NK-92 (cell line): ENCODE measurements around the gene NTN4.
"Not testable (repeated sequence)": the region's sequence is repeated elsewhere in the genome, so short reads cannot be mapped to it uniquely, and the experiment has no call there.

Experiments
- DNase-seq: peaks from one replicate; lab custom pipeline; 2025; ENCODE audit not compliant: unreplicated experiment; lab: John Stamatoyannopoulos, UW

NTN4 gene

GRCh38 chr12:95629392-95629791 is 161.2 kb downstream of the NTN4 start:
- no peak for DNase-seq

- no peak for DNase-seq
Observed at GRCh38 chr12:95626854-95627253, 163.7 kb downstream of the NTN4 start.

- no peak for DNase-seq
Observed at GRCh38 chr12:95625012-95625411, 165.6 kb downstream of the NTN4 start.

GRCh38 chr12:95624589-95624988 is 166.0 kb downstream of the NTN4 start:
- no peak for DNase-seq

- no peak for DNase-seq
Observed at GRCh38 chr12:95623554-95624170, 166.9 kb downstream of the NTN4 start.

GRCh38 chr12:95622879-95623278 is 167.7 kb downstream of the NTN4 start:
- DNase-seq: no peak

- no peak for DNase-seq
Observed at GRCh38 chr12:95621725-95622124, 168.8 kb downstream of the NTN4 start.

- no peak for DNase-seq
Observed at GRCh38 chr12:95620171-95620570, 170.4 kb downstream of the NTN4 start.

- DNase-seq: not testable (repeated sequence)
Observed at GRCh38 chr12:95616470-95616869, 174.1 kb downstream of the NTN4 start.

GRCh38 chr12:95615749-95616148 is 174.8 kb downstream of the NTN4 start:
- no peak for DNase-seq

- no peak for DNase-seq
Observed at GRCh38 chr12:95614390-95614982, 176.1 kb downstream of the NTN4 start.

- no peak for DNase-seq
Observed at GRCh38 chr12:95613021-95613420, 177.5 kb downstream of the NTN4 start.

- DNase-seq: no peak
Observed at GRCh38 chr12:95611676-95612309, 178.8 kb downstream of the NTN4 start.

GRCh38 chr12:95608252-95609033 is 182.1 kb downstream of the NTN4 start:
- no peak for DNase-seq
